Gastroesophageal sphincter (tissue), 3 donors: ENCODE measurements around the gene GFAP.

ENCODE experiments used
- EP300 ChIP-seq: sonication (generic); formaldehyde crosslinking; IDR thresholded peaks from one replicate; pipeline ENCODE4 v1.6.1; 2017; ENCODE audit warnings: antibody characterized with exemption, mild to moderate bottlenecking
- POLR2A ChIP-seq, 2 donors: fragments of 450-650 bp; IDR thresholded peaks; one replicate each; pipeline ENCODE4 v1.6.1; 2017; ENCODE audit warnings: antibody characterized with exemption in 2 of 2, mild to moderate bottlenecking in 2 of 2, moderate library complexity in 1 of 2
- TF ChIP-seq, protein P1 (sequence below), 4 experiments: fragments of 200-600 bp in 2 of 4; fragments of 450-650 bp in 2 of 4; sonication (generic) in 1 of 4; IDR thresholded peaks; one replicate each; pipeline ENCODE4 v1.5.1; 2017 to 2019; ENCODE audit warnings: antibody characterized with exemption in 4 of 4, mild to moderate bottlenecking in 2 of 4, moderate library complexity in 2 of 4

DNA sequence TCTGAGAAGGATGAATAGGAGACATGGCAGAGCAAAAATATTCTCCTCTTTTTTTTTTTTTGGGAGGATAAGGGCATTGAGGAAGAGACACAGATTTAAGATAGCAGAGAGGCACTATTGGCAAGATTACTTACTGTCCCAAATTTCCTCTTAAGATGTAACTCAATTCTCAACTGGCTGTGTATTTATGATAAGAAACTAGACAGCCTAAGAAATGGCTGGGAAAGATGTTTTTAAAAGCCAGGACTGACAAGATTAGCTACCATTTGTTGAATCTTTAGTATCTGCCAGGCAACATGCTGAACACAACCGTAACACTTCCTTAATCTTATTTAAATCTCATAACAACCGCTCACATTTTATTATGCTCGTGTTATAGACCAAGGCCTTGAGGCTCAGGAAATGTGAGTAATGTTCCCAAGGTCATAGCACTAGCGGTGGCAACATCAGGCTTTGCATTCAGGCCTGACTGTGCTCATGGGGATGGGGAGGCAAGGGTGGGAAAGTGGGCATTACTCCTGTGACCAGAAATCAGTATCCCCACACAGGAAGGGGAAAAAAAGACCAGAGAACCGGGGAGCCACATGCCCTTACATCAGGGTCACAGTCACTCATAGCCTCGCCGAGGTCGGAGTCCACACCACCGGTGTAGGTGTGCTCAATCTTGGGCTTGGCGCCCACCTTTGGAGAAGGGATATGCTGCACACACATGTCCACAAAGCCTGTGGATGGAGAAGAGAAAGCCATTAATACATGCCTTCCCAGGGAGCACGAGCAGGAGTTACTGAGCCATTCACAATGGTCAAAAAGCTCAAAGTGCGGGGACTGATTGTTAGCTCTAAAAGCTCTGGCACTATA is 52.0 kb downstream of the GFAP start:
- TF ChIP-seq POLR2A (IDR thresholded peaks at IDR 0.05), result no peak
- TF ChIP-seq, protein P1, sequence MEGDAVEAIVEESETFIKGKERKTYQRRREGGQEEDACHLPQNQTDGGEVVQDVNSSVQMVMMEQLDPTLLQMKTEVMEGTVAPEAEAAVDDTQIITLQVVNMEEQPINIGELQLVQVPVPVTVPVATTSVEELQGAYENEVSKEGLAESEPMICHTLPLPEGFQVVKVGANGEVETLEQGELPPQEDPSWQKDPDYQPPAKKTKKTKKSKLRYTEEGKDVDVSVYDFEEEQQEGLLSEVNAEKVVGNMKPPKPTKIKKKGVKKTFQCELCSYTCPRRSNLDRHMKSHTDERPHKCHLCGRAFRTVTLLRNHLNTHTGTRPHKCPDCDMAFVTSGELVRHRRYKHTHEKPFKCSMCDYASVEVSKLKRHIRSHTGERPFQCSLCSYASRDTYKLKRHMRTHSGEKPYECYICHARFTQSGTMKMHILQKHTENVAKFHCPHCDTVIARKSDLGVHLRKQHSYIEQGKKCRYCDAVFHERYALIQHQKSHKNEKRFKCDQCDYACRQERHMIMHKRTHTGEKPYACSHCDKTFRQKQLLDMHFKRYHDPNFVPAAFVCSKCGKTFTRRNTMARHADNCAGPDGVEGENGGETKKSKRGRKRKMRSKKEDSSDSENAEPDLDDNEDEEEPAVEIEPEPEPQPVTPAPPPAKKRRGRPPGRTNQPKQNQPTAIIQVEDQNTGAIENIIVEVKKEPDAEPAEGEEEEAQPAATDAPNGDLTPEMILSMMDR (IDR thresholded peaks at IDR 0.05), result no peak
- no peak for TF ChIP-seq EP300
